ENCODE measurements around the gene SLC23A1.
"Not testable (repeated sequence)": the region's sequence is repeated elsewhere in the genome, so short reads cannot be mapped to it uniquely, and the experiment has no call there.

SLC23A1 gene

DNA sequence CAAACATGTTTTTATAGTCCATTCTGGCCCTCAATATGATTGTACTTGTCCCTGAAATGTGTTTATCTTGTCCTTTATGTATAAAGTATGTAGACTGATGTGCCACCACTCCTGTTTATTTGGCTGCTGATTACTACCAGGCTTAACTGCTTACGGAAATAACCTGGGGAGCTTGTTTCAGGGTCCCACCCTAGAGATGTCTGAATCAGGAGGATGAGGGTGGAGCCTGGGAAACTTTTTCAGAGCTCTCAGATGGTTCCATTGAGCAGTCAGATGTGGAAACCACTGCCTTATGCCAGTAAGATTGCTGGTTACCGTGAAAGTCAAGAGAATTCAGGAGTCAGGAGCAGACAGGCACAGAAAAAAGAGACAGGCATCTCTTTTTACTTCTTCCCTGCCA is 19.2 kb downstream of the SLC23A1 start:
- no peak for DNase-seq

DNA sequence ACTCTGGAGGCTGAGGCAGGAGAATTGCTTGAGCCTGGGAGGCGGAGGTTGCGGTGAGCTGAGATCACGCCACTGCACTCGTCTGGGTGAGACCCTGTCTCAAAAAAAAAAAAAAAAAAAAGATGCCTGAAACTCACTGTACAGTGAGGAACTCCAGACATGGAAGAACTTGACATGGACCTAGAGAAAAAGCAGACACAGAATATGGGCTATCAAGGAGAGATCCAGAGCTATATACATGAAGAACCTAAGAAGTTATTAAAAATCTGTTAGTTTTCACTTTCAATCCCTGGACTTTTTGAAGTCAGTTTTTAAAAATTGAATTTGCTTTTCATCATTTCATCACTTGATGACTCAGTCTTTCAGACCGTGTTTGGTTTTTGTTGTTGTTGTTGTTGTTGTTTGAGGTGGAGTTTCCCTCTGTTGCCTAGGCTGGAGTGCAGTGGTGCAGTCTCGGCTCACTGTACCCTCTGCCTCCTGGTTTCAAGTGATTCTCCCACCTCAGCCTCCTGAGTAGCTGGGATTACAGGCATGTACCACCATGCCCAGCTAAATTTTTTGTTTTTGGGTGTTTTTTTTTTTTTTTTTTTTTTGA is 21.2 kb downstream of the SLC23A1 start:
- DNase-seq = no peak

DNA sequence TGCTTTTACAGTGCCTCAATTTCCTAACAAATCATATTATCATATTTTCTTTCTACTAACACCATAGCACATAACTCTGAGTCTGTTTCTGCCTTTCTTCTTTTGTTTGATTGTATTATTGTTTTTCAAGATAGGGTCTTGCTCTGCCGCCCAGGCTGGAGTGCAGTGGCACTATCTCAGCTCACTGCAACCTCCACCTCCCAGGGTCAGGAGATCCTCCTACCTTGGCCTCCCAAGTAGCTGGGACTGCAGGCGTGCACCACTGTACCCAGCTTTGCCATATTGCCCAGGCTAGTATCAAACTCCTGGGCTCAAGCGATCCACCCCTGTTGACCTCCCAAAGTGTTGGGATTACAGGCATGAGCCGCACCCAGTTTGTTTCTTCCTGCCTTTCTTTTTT is 22.7 kb downstream of the SLC23A1 start:
- DNase-seq = no peak

DNA sequence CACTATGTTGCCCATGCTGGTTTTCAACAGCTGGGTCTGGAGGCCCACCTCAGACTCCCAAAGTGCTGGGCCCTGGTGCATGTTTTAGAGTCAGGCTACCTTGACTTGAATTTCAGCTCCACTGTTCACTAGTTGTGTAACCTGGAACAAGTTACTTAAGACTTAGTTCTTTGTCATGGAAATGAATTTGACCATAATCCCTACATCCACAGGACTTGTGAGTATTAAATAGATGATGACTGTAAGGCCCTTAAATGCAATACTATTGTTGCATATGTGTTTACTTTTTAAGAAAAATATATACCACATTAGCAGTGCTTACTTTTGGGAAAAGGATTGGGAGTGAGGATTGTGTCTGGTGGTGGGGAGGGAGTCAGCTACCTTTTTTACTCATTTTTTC is 25.0 kb downstream of the SLC23A1 start:
- no peak for DNase-seq

DNA sequence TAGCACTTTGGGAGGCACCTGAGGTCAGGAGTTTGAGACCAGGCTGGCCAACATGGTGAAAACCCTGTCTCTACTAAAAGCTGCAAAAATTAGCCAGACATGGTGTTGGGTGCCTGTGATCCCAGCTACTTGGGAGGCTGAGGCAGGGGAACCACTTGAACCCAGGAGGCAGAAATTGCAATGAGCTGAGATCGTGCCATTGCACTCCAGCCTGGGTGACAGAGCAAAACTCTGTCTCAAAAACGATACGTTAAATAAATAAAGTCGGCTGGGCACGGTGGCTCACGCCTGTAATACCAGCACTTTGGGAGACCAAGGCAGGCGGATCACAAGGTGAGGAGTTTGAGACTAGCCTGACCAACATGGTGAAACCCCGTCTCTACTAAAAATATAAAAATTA is 27.2 kb downstream of the SLC23A1 start:
- DNase-seq = not testable (repeated sequence)

DNA sequence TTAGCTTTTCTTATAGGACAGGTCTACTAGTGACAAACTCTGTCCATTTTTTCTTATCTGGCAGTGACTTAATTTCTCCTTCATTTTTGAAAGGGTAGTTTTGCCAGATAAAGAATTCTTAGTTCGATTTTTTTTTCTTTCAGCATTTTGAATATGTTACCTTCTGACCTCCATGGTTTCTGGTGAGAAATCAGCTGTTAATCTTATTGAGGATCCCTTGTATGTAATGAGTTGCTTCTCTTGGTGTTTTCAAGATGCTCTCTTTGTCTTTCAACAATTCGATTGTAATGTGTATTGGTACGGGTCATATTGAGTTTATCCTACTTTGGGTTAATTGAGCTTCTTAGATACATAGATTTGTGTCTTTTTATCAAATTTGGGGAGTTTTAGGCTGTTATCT is 28.9 kb downstream of the SLC23A1 start:
- DNase-seq = no peak

DNA sequence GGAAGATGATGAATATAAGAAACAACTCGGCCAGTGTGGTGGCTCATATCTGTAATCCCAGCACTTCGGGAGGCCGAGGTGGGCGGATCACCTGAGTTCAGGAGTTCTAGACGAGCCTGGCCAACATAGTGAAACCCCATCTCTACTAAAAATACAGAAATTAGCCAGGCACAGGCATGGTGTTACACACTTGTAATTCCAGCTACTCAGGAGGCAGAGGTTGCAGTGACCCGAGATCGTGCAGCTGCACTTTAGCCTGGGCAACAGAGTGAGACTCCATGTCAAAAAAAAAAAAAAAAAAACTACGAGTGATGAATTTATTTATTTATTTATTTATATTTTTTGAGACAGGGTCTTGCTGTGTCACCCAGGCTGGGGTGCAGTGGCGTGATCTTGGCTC is 35.2 kb downstream of the SLC23A1 start:
- DNase-seq = not testable (repeated sequence)

DNA sequence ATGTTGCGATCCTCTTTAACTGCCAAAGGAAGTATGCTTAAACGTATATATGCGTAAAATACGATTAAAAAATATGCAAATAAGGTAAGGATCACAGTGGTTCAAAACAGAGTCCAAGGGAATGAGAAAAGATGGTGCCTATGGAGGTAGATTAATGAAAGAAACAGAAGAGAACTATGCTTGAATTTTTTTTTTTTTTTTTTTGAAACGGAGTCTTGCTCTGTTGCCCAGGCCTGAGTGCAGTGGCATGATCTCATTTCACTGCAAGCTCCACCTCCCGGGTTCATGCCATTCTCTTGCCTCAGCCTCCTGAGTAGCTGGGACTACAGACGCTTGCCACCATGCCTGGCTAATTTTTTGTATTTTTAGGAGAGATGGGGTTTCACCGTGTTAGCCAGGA is 37.7 kb downstream of the SLC23A1 start:
- not testable (repeated sequence) for DNase-seq

DNA sequence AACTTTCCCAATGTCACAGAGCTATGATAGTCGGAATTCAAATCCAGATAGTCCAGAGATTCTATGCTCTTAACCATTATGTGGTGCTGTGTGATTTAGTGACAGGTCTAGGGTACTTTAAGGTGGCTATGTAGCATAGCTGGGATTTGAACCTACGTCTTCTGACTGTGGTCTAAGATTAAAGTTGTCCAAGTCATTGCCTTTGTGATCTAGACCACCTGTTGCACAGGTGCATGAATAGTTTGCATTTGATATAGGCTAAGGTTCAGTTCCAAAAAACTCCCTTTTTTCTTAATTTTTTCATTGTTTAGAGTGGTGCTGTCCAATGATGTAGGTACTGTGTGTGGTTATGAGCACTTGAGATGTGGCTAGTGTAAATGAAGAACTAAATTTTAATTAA is 38.9 kb downstream of the SLC23A1 start:
- DNase-seq = no peak

DNA sequence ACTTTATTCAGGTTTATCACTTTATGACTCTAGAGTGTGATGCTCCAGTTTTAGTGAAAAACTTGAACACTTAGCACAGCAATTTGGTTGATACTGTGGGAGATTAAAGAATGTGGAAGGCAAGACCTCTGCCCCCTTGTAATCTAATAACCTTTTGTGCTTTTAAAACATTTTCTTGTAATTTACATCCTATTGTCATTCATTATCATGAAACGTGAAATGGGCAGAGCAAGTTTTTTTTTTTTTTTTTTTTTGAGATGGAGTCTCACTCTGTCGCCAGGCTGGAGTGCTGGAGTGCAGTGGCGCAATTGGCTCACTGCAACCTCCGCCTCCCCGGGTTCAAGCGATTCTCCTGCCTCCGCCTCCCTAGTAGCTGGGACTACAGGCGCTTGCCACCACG is 39.6 kb downstream of the SLC23A1 start:
- no peak for DNase-seq

DNA sequence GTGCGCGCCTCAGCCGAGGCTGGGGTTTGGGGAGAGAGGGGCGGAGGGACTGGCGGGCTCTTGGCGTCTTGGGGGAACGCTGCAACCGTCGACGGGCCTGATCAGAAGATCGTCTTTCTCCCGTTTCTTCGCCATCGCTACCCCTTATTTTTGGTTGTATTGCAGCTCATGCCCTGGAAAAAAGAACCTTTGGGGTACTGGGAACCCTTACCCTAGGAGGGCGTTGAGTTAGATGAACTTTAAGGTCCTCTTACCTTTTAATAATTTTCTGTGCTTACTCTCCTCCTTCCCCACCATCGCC is 40.7 kb downstream of the SLC23A1 start:
- no peak for DNase-seq

DNA sequence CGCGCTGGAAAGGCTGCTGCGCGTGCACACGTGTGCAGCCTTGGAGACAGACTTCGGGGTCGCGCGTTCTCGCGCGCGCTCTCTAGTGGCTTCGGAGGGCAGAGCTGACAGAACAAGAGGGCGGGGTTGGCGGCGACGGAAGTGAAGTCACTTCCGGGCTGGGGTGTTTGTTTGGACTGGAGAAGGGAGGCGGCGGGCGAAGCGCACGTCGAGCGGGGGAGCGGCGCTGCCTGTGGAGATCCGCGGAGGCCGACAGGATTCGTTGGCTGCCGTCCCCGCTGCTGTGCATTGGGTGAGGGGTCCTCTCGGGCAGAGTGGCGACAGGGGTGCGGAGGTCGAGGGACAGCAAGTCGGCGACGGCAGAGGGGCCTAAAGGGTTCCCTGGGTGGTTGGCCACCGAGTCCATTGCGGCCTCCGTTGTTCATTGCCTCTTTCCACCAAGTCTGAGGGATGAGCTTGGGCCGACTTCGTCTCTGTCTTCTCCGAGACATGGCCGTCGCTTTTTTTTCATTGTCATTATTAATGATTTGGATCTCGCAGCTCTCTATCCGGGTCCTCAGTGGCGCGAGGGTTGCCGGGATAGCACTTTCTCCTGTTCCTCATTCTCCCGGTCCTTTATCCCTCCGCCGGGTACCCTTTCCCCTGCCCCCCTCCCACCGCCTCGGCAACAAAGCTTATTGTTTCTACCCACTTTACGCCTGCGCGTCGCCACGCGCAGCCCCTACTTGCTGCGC is 41.2 kb downstream of the SLC23A1 start, which contains the start of gene PAIP2:
Gene PAIP2 (plus strand): TSS at position 166 of the 734 bp plus-strand sequence. CDS start 21,931 bp downstream, outside the sequence.
- peak; percentile 94 for DNase-seq

DNA sequence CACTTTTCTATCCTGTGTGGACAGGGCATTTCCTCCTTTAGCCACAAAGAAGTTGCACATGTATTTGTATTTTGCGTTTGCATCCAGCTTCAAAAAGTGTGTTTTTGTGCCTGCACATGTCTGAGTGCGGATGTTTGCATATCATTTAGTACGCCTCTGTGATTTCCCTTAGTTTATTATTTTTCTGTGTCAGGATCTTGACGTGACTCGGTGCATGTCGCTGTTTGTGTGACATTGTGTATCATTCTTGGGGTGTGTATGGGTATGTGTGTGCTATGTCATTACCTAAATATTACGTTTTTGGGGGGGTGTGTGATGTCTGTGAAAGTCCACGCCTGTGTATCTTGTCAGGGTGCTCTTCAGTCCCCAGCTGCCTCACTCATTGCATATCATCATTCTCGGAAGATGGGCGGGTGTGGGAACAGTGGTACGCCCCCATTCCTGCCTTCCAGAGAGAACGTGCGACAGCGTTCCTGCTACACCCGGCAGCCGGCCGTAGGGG is 41.9 kb downstream of the SLC23A1 start:
- DNase-seq = no peak

DNA sequence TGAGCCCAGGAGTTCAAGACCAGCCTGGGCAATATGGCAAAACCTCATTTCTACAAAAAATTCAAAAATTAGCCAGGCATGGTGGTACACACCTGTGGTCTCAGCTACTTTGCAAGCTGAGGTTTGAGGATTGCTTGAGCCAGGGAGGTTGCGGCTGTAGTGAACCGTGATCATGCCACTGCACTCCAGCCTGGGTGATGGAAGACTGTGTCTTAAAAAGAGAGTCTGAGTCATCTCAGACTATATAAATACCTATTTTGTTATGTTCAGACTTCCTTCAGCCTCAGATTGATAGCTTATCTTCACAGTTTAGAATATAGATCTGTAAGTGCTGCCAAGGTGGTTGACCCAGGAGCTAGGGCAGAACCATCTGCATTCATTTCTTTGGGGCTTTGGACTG is 43.0 kb downstream of the SLC23A1 start:
- DNase-seq = no peak

DNA sequence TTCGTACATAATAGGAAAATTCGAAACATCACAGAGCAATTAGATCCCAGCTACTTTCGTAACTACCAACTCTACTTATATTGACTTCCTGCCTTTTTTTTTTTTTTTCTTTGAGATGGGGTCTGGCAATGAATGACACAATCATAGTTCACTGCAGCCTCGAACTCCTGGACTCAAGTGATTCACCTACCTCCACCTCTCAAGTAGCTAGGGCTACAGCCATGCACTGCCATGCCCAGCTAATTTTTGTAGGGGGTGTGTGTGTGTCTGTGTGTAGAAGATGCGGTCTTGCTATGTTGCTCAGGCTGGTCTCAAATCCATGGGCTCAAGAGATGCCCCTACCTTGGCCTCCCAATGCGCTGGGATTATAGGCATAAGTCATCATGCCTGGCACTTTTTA is 47.3 kb downstream of the SLC23A1 start:
- no peak for DNase-seq

All from GDM1 (cell line).